NCI-H526 treated with DMSO at 0.1 percent for 48 hours (cell line): ENCODE measurements around the gene C11orf24.
"Not testable (repeated sequence)": the region's sequence is repeated elsewhere in the genome, so short reads cannot be mapped to it uniquely, and the experiment has no call there.

ENCODE experiments used
- DNase-seq: peaks from one replicate; lab custom pipeline; 2025; lab: John Stamatoyannopoulos, UW

Gene C11orf24

GRCh38 chr11:68251765-68252164 lies 20.0 kb downstream of the C11orf24 start:
- DNase-seq: no peak

GRCh38 chr11:68244912-68245311 lies 26.9 kb downstream of the C11orf24 start:
- not testable (repeated sequence) for DNase-seq

GRCh38 chr11:68243847-68244246 lies 27.9 kb downstream of the C11orf24 start:
- not testable (repeated sequence) for DNase-seq

- no peak for DNase-seq
These were observed 29.2 kb downstream of the C11orf24 start for GRCh38 chr11:68242616-68243015.

- no peak for DNase-seq
These were observed 40.2 kb downstream of the C11orf24 start for GRCh38 chr11:68231621-68232020.

GRCh38 chr11:68229601-68230000 lies 42.2 kb downstream of the C11orf24 start:
- no peak for DNase-seq

- DNase-seq: no peak
These were observed 45.4 kb downstream of the C11orf24 start for GRCh38 chr11:68226421-68226820.

- DNase-seq: no peak
These were observed 47.2 kb downstream of the C11orf24 start for GRCh38 chr11:68224606-68225005.

GRCh38 chr11:68223275-68223674 lies 48.5 kb downstream of the C11orf24 start:
- no peak for DNase-seq

GRCh38 chr11:68221406-68221805 lies 50.4 kb downstream of the C11orf24 start:
- DNase-seq: no peak

- DNase-seq: no peak
These were observed 55.4 kb downstream of the C11orf24 start for GRCh38 chr11:68216171-68216938.

GRCh38 chr11:68215524-68216170 lies 56.1 kb downstream of the C11orf24 start:
- no peak for DNase-seq

- no peak for DNase-seq
These were observed 56.7 kb downstream of the C11orf24 start for GRCh38 chr11:68215087-68215445.

GRCh38 chr11:68214173-68215086 lies 57.3 kb downstream of the C11orf24 start:
- DNase-seq: peak; percentile 25

- DNase-seq: peak; percentile 88
These were observed 58.1 kb downstream of the C11orf24 start for GRCh38 chr11:68213555-68214172.

GRCh38 chr11:68213135-68213515 lies 58.6 kb downstream of the C11orf24 start, which contains the start of gene KMT5B:
Gene KMT5B (minus strand): TSS chr11:68213296. CDS start chr11:68190076, 23,220 bp downstream.
- DNase-seq: peak; percentile 51

GRCh38 chr11:68212421-68213134 lies 59.2 kb downstream of the C11orf24 start:
- peak; percentile 45 for DNase-seq

GRCh38 chr11:68211546-68211945 lies 60.2 kb downstream of the C11orf24 start:
- DNase-seq: no peak
